ENCODE results near the gene SLC25A41. TPM values are rescaled to one million over a fixed set of nuclear protein-coding genes. Genes with fewer than 3 reads are reported as not detected.
A peak's percentile ranks its signal among the peaks of the same experiment; 100 is the strongest.

SLC25A41 gene
- total and polyA plus RNA-seq, 9 of the 15 experiments (the other 6 are each of a cell fraction or from before 2014, with no cell fraction given) = 0.08 to 4.2 (median 1.6) TPM

GRCh38 chr19:6476155-6476895, 42.8 kb upstream of the SLC25A41 start (continued):
- TF ChIP-seq MGA (IDR thresholded peaks at IDR 0.05) = no peak
- TF ChIP-seq NR2C1 (IDR thresholded peaks at IDR 0.05) = 0 out of 2 replicates have a peak, but pooled peaks have one; percentile 16
- no peak for TF ChIP-seq NR2C1 (tag; IDR thresholded peaks at IDR 0.05)
- peak; percentile 57 to 67; a peak in 3 of 4 replicates for TF ChIP-seq NRF1 (conservative IDR thresholded peaks at IDR 0.05 in 1 of 2, IDR thresholded peaks at IDR 0.05 in 1 of 2)
- TF ChIP-seq ATF2 (CRISPR knock-in tag; IDR thresholded peaks at IDR 0.05) = no peak
- no peak for TF ChIP-seq ZNF785 (CRISPR knock-in tag; IDR thresholded peaks at IDR 0.05)
- no peak for TF ChIP-seq IRF9 (tag; IDR thresholded peaks at IDR 0.05)
- TF ChIP-seq ATF7 (IDR thresholded peaks at IDR 0.05) = peak; percentile 44; the same call in 1 of the 2 replicates
- no peak for TF ChIP-seq MEF2D (tag; conservative IDR thresholded peaks at IDR 0.05; ENCODE audit: low read depth)
